Breast epithelium (tissue), 4 donors: Measurements from ENCODE around the gene NOS1AP. TPM values are rescaled to one million over a fixed set of nuclear protein-coding genes. Genes with fewer than 3 reads are reported as not detected.
A peak's percentile ranks its signal among the peaks of the same experiment; 100 is the strongest.

Experiments used
- DNase-seq, 2 donors: peaks; one replicate each; pipeline ENCODE4 v3.0.0-alpha.2; 2019; ENCODE audit warnings: low spot score in 2 of 2
- H3K27ac ChIP-seq, 2 donors: fragments of 200-600 bp; sonication (generic) in 1 of 2; one replicate each; pipeline ENCODE4 v1.5.1; 2016 to 2019; ENCODE audit warnings: mild to moderate bottlenecking in 1 of 2
- H3K27me3 ChIP-seq, 2 donors: fragments of 200-600 bp; sonication (generic) in 1 of 2; one replicate each; pipeline versions ENCODE4 v1.5.1 to v1.6.0; 2017 to 2019; ENCODE audit warnings: control low read depth in 1 of 2, mild to moderate bottlenecking in 1 of 2
- H3K36me3 ChIP-seq: fragments of 200-600 bp; one replicate; pipeline ENCODE4 v1.5.1; 2019
- H3K4me1 ChIP-seq, 2 donors: fragments of 200-600 bp; sonication (generic); one replicate each; pipeline ENCODE4 v1.5.1; 2016 to 2019; ENCODE audit warnings: control low read depth in 1 of 2
- H3K4me3 ChIP-seq, 3 donors: fragments of 200-600 bp; sonication (generic); 1 replicate in 2 of 3; 2 replicates in 1 of 3; pipeline ENCODE4 v1.5.1; 2016 to 2019; ENCODE audit warnings: mild to moderate bottlenecking in 3 of 3, moderate library complexity in 2 of 3
- H3K9me3 ChIP-seq, 2 donors: fragments of 200-600 bp; sonication (generic) in 1 of 2; one replicate each; pipeline ENCODE4 v1.5.1; 2016 to 2019; ENCODE audit warnings: control low read depth in 1 of 2
- CTCF ChIP-seq, 3 donors: fragments of 450-650 bp; IDR thresholded peaks; one replicate each; pipeline ENCODE4 v1.5.1; 2016 to 2017; ENCODE audit warnings: antibody characterized with exemption in 3 of 3, mild to moderate bottlenecking in 3 of 3, moderate library complexity in 3 of 3
- POLR2A ChIP-seq: fragments of 450-650 bp; IDR thresholded peaks from one replicate; pipeline ENCODE4 v1.6.1; 2016; ENCODE audit warnings: antibody characterized with exemption, mild to moderate bottlenecking, moderate library complexity
- POLR2AphosphoS5 ChIP-seq, 3 donors: sonication (generic); formaldehyde crosslinking; IDR thresholded peaks; one replicate each; pipeline ENCODE4 v1.6.1; 2017; ENCODE audit warnings: antibody characterized with exemption in 3 of 3
- intact Hi-C: fragments of 100-400 bp; cut with DNase I; formaldehyde crosslinking; loops from one replicate; pipeline ENCODE4 v1.15.1; 2023; ENCODE audit warnings: low total_unique reads
- total RNA-seq, 3 donors: library from RNA; depleted of rRNA; stranded (reverse); fragments of >200 nt; gene quantifications; one replicate each; pipeline ENCODE4 v1.1.0, GENCODE V29; 2016

The NOS1AP gene
- total RNA-seq, 3 donors from 2014 or later, result 2.2 to 17.6 (median 11.8) TPM

- Histone ChIP-seq H3K27ac (peak overlapping the region; percentile 9 to 21), H3K4me1 (peaks cover 0 to 6% of the 10 kb centered on the region in 2 donors), H3K9me3 (no peaks in the 10 kb centered on the region), H3K27me3 (no peaks in the 10 kb centered on the region), H3K36me3 (no peaks in the 10 kb centered on the region), H3K4me3 (no peak overlapping the region)
- intact Hi-C loops, result no loop called here
- TF ChIP-seq POLR2AphosphoS5 (IDR thresholded peaks at IDR 0.05) (no peak), POLR2A (no peak)
- DNase-seq, result no peak
These were observed 257.8 kb downstream of the NOS1AP start for GRCh38 chr1:162327144-162327787.

- intact Hi-C loops, result no loop called here
- Histone ChIP-seq H3K27ac (peak overlapping the region in 1 of 2 donors; percentile 21), H3K4me3 (no peak overlapping the region), H3K36me3 (no peaks in the 10 kb centered on the region), H3K27me3 (no peaks in the 10 kb centered on the region), H3K9me3 (no peaks in the 10 kb centered on the region), H3K4me1 (peaks cover 0 to 6% of the 10 kb centered on the region in 2 donors)
- no peak for TF ChIP-seq POLR2AphosphoS5 (IDR thresholded peaks at IDR 0.05)
- TF ChIP-seq CTCF (IDR thresholded peaks at IDR 0.05), result no peak
- no peak for TF ChIP-seq POLR2A
- DNase-seq, result no peak
These were observed 258.3 kb downstream of the NOS1AP start for GRCh38 chr1:162327788-162328165.

- H3K4me3 ChIP-seq, result no peak overlapping the region
- intact Hi-C loops, result no loop called here
- no peak overlapping the region for H3K27ac ChIP-seq
- H3K4me1 ChIP-seq, result peaks cover 0 to 6% of the 10 kb centered on the region in 2 donors
- TF ChIP-seq CTCF (IDR thresholded peaks at IDR 0.05) (no peak), POLR2A (no peak), POLR2AphosphoS5 (IDR thresholded peaks at IDR 0.05) (no peak)
- no peaks in the 10 kb centered on the region for H3K27me3 ChIP-seq
- no peaks in the 10 kb centered on the region for H3K36me3 ChIP-seq
- H3K9me3 ChIP-seq, result no peaks in the 10 kb centered on the region
- no peak for DNase-seq
These were observed 259.0 kb downstream of the NOS1AP start for GRCh38 chr1:162328512-162328911.

GRCh38 chr1:162329826-162330225 lies 260.3 kb downstream of the NOS1AP start:
- Histone ChIP-seq H3K36me3 (no peaks in the 10 kb centered on the region), H3K9me3 (no peaks in the 10 kb centered on the region), H3K4me3 (no peak overlapping the region), H3K27me3 (no peaks in the 10 kb centered on the region), H3K4me1 (peaks cover 0 to 6% of the 10 kb centered on the region in 2 donors), H3K27ac (no peak overlapping the region)
- DNase-seq, result no peak
- TF ChIP-seq POLR2A (no peak), POLR2AphosphoS5 (IDR thresholded peaks at IDR 0.05) (no peak), CTCF (IDR thresholded peaks at IDR 0.05) (no peak)
- intact Hi-C loops, result no loop called here

- Histone ChIP-seq H3K4me1 (no peaks in the 10 kb centered on the region), H3K9me3 (no peaks in the 10 kb centered on the region), H3K27ac (no peak overlapping the region), H3K27me3 (no peaks in the 10 kb centered on the region), H3K4me3 (no peak overlapping the region), H3K36me3 (no peaks in the 10 kb centered on the region)
- intact Hi-C loops, result no loop called here
- no peak for TF ChIP-seq POLR2A
- TF ChIP-seq CTCF (IDR thresholded peaks at IDR 0.05), result no peak
- no peak for TF ChIP-seq POLR2AphosphoS5 (IDR thresholded peaks at IDR 0.05)
- DNase-seq, result no peak
These were observed 264.5 kb downstream of the NOS1AP start for GRCh38 chr1:162333991-162334390.
